Adrenal gland (tissue), 5 donors: ENCODE data around the gene PPL.
A peak's percentile ranks its signal among the peaks of the same experiment; 100 is the strongest.

Source experiments
- CTCF ChIP-seq, 6 experiments: fragments of 450-650 bp in 4 of 6; fragments of 200-600 bp in 2 of 6; sonication (generic) in 1 of 6; IDR thresholded peaks; 1 replicate in 5 of 6; 2 replicates in 1 of 6; pipeline versions ENCODE4 v1.5.1 to v1.8.0; 2016 to 2021; ENCODE audit warnings: antibody characterized with exemption in 6 of 6, mild to moderate bottlenecking in 2 of 6, moderate library complexity in 1 of 6
- POLR2A ChIP-seq, 2 donors: fragments of 450-650 bp; IDR thresholded peaks; one replicate each; pipeline ENCODE4 v1.6.1; 2017; ENCODE audit warnings: antibody characterized with exemption in 2 of 2, mild to moderate bottlenecking in 2 of 2, moderate library complexity in 1 of 2
- donor health status: DM: no; HTN: no; CAD: no.

DNA sequence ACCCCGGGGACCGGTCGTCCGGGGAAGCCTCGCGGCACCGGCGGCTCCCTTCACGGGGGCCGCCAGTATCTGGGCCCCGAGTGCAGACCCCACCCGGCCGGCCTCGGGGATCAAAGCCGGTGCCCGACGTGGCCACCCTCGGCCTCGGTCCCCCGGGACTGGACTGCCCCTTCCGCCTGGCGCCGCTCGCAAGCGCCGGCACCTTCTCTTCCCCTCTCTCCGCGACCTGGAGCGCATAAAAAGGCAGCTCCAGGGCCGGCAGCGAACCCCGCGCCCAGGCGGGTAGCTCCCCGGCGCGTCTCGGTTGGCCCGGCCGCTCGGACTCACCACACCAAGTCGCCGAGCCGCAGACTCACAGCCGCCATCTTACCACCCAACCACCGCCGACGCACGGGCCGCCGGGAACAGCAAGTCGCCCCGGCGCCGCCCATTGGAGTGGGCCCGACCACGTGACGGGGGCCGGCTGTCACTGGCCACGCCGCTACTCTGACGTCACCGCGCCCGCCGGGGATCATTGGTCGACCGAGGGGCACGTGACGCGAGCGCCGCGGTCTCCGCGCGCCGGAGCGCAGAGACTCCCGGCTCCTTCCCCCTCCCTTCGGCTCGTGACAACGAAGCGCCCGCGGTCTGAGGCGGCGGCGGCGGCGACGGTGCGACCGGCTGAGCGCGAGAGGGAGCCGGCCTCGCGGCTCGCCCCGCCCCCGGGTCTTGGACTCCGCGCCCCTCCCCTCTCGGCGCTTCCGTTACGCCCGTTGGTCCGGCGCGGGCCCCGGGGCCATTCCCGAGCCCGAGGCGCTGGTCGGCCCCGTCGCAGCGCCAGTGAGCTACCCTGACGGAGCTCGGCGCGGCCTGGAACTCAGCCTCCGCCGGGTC, 89.8 kb downstream of the PPL start, which contains the start of the genes GLYR1 and UBN1:
- peak; percentile 59 to 96 for TF ChIP-seq POLR2A (IDR thresholded peaks at IDR 0.05)
- TF ChIP-seq CTCF (IDR thresholded peaks at IDR 0.05) = no peak
